Mammary epithelial cell (primary cell): ENCODE results near the gene PSMD12.

Source experiments
- CTCF ChIP-seq, 2 donors: IDR thresholded peaks in 1 of 2; conservative IDR thresholded peaks in 1 of 2; 2 replicates each; pipeline ENCODE4 v1.5.1; 2011 to 2012; ENCODE audit warnings: inconsistent platforms in 2 of 2, low read length in 2 of 2, mild to moderate bottlenecking in 2 of 2, control low read depth in 1 of 2, low read depth in 1 of 2; ENCODE audit not compliant: insufficient read depth in 1 of 2; ENCODE audit errors: extremely low read depth in 1 of 2
- EZH2 ChIP-seq: IDR thresholded peaks from 2 replicates; pipeline ENCODE4 v1.6.1; 2012; ENCODE audit warnings: low read length, inconsistent platforms, borderline replicate concordance

DNA sequence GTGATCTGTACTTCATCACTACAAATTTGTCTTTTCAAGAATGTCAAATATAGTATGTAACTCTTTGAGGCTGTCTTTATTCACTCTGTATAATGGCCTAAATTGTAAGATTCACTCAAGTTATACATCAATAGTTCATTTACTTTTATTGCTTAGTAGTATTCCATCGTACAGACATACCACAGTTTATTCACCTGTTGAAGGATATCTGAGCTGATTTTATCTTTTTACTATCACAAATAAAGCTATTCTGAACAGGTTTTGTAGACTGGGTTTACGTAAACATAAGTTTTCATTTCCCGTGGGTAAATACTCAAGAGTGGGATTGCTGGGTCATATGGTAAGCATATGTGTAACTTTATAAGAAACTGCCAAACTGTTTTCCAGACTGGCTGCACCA, 18.6 kb downstream of the PSMD12 start:
- TF ChIP-seq EZH2: no peak
- TF ChIP-seq CTCF (conservative IDR thresholded peaks at IDR 0.05 in 1 of 2, IDR thresholded peaks at IDR 0.05 in 1 of 2; ENCODE audit: extremely low read depth in 1 of 2, insufficient read depth in 1 of 2, low read depth in 1 of 2, low read length in 2 of 2): no peak
